GM10847 (cell line): ENCODE measurements around the gene IFI35.

Experiments used
- POLR2A ChIP-seq: IDR thresholded peaks from 2 replicates; pipeline ENCODE4 v1.6.1; 2011; ENCODE audit not compliant: insufficient read length; ENCODE audit errors: extremely low read depth

Gene IFI35

DNA sequence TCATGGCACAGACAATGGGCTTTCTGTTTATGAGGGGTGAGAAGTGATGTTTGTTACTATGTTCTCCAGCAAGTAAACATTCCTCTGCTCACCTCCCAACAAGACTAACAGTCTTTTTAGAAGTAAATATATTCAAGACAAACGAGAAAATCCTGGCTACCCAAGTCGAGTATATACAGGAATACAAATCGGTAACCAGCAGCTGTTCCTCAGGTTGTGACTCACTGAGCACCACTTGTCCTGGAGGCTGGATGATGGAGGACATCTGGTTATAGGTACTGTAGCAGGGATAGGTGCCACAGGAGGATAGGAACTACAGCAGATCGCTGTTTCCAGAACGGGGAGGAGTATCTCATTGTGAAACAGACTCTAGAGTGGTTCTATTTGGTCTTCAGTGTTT is 13.7 kb upstream of the IFI35 start:
- TF ChIP-seq POLR2A, result no peak

DNA sequence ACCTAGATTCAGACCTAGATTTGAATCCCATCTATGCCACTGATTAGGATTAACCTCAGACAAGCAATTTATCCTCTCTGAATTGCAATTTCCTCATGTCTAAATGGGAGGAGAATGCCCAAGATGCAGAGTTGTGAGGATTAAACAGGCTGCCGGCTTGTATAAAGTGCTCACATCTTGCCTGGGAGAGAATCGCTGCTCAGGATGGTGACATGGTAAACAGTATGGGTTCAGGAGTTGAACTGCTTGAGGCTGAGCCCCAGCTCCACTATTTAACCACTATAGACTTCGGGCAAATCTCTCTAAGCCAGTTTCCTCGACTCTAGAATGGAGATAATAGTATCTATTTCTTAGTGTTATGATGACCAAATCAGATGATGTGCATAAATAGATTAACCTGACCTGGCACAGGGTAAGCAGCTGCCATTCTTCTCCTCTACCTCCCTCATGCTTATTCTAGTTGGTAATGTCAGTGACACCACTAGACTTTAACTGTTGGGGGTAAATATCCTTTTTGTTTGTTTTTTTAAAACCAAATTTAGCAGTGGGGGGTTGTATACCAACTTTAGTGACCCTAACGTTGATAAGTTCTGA is 9.1 kb upstream of the IFI35 start:
- no peak for TF ChIP-seq POLR2A

DNA sequence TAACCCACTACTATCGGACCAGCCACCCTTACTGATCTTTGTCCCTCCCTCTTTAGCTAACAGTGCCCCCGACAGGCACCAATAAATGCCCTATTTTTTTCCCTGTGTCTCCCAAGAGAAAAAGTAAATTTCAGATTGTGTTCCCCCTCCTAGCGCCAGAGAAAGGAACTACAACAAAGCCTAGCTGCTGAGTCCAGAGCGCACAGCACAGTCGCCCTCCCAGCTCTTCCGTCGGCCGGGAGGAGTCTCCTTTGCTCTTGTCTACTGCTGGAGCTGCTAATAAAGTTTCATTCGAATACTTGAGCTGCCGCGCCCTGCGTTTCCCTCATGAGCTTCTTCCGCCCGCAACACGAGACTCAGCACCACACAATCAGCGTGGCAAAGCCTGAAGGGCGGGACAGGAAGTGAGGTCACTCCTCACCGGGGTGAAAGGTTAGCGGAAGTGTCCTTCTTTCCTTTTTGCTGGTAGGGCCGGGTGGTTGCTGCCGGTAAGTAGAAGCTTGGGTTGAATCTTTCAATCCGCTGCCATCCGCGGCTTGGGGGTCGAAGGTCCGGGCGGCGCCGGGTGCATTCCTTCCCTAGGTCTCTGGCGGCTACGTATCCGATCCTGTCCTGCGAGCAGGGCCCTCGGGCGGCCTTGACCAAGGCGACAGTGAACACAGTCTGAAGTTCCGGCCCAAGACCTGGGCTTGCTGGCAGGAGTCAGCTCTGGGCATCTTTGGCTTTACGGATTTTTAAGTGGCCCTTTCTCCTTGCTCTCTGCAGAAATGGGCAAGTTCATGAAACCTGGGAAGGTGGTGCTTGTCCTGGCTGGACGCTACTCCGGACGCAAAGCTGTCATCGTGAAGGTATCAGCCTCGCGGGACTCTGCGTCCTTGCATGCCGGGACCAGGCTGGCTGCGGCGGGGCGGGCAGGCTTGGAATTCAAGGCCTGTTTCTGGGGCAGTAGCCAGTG is 8.3 kb upstream of the IFI35 start, which contains the start of gene RPL27:
TSS of gene RPL27 (plus strand) at position 436 of the 955 bp plus-strand sequence. CDS start at position 768, 332 bp downstream.
- peak; percentile 57 for TF ChIP-seq POLR2A

DNA sequence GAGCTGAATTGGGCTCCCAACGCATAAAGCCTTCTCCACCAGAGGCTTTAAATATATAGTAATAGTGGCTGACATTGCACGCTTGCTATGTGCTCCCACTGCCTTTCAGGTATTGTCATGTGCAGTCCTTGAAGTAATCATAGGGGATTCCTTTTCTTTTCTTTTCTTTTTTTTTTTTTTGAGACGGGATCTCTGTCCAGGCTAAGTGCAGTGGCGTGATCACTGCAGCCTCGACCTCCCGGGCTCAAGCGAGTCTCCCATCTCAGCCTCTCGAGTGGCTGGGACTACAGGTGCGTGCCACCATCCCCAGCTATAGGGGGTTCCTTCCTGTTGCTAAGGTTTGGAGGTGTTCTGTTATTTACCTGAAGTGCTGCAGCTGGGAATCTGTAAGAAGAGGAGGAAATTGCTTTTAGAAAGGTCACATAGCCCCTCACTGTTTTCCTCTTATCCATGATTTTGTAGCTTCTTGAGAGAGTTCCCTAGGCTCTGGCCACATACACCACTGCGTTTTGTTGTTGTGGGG is 7.5 kb upstream of the IFI35 start:
- TF ChIP-seq POLR2A, result no peak

DNA sequence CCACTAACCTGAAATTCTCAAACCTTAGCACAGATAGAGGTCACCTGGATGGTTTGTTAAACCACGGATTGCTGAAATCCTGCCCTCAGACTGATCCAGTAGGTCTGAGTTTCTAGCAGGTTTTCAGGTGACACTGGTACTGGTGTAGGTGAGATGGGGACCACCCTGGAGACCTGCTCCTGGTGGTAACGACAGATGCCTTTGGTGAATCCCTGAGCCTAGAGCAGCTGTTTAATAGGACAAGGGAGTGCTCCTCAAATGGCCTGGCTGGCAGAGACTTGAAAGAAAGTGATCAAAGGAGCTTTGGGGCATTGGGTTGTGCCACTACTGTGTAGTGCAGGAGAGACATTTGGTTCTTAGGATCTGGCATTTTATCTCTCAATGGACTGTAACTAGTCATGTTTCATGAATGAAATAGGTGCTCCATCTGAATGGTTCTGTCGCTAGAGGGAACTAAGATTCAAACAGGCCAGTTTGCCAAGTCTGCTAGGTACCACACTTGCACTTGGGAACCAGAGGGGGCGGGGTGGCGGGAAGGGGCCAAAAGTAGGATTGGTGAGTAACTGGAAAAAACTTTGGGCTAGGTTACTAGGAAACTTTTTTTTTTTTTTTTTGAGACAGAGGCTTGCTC is 2.9 kb upstream of the IFI35 start:
- TF ChIP-seq POLR2A, result no peak

DNA sequence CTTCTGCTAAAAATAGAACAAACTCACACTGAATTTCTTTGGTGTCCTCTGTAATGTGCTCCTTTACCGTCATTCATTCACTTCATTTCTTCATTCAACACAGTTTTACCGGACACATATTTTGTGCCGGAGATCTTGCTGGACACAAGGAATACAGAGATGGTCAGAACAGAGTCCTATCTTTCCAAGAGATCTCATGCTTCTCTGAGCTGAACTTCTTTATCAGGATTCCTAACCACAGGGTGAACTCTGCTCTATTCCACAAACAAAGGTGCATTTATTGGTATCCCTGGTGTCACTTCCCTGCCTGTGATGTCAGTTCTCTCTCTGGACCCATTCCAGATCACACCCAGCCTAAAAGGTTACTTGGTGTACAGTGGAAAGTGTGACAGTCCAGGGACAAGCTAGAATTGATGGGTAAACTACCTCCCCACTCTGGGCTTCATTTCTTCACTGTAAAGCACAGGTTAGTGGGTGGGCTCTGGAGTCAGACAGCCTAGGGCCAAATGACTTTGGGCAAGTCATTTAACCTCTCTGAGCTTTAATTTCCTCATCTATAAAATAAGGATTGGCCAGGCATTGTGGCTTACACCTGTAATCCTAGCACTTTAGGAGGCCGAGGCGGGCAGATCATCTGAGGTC is 4.2 kb downstream of the IFI35 start:
- no peak for TF ChIP-seq POLR2A

DNA sequence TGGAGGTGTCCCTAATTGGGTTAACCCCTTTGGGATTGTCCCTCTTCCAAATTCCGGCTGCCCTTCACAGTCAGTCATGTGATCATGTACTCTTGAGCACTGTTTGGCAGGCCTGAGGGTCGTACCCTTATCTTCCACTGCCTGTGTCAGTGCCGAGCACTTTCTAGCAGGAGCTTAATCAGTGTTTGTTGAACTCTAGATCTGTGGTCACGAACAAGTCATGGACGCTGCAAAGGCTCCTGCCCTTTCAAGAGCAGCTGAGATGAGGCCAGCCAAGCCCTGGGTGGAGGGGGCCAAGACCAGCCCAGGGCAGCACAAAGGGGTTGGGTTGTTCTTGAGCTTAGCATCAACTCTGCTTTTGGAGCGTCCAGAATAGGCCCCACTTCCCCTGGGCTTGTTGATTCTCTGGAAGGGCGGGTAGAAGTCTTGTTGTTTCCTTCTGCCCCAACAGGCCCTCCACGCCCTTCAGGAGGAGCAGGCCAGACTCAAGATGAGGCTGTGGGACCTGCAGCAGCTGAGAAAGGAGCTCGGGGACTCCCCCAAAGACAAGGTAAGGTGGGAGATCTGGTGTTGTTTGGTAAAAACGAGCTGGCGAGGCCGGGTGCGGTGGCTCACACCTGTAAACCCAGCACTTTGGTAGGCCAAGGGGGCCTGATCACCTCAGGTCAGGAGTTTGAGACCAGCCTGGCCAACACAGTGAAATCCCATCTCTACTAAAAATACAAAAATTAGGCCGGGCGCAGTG is 5.3 kb downstream of the IFI35 start:
- no peak for TF ChIP-seq POLR2A

DNA sequence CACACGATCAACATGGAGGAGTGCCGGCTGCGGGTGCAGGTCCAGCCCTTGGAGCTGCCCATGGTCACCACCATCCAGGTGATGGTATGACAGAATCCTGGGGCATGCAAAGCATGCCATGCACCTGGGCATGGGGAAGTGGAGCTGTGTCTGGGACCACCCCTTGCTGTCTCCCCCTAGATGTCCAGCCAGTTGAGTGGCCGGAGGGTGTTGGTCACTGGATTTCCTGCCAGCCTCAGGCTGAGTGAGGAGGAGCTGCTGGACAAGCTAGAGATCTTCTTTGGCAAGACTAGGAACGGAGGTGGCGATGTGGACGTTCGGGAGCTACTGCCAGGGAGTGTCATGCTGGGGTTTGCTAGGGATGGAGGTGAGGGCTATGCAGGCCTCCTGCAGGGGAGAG is 6.7 kb downstream of the IFI35 start:
- TF ChIP-seq POLR2A, result no peak

DNA sequence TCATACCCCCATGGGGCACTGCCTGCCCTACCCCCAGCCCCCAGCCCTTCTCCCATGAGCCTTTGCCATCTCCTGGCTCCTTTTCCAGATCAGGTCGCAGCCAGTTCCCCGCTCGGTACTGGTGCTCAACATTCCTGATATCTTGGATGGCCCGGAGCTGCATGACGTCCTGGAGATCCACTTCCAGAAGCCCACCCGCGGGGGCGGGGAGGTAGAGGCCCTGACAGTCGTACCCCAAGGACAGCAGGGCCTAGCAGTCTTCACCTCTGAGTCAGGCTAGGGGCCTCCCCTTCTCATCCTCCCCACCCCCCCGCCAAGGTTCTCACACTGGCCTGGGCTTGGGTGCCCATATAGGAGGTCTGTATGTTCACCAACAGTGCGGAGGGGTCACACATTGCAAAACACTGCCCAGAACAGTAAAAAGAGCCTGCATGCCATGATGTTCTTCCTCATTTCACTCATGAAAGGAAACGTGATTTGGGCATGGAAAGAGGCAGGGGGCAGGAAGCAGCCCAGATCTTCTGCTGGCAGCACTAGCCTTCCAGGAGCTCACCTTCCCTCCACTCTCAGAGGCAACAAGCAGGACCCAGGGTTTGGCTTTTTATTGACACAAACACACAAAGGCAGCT is 7.5 kb downstream of the IFI35 start:
- TF ChIP-seq POLR2A, result no peak

DNA sequence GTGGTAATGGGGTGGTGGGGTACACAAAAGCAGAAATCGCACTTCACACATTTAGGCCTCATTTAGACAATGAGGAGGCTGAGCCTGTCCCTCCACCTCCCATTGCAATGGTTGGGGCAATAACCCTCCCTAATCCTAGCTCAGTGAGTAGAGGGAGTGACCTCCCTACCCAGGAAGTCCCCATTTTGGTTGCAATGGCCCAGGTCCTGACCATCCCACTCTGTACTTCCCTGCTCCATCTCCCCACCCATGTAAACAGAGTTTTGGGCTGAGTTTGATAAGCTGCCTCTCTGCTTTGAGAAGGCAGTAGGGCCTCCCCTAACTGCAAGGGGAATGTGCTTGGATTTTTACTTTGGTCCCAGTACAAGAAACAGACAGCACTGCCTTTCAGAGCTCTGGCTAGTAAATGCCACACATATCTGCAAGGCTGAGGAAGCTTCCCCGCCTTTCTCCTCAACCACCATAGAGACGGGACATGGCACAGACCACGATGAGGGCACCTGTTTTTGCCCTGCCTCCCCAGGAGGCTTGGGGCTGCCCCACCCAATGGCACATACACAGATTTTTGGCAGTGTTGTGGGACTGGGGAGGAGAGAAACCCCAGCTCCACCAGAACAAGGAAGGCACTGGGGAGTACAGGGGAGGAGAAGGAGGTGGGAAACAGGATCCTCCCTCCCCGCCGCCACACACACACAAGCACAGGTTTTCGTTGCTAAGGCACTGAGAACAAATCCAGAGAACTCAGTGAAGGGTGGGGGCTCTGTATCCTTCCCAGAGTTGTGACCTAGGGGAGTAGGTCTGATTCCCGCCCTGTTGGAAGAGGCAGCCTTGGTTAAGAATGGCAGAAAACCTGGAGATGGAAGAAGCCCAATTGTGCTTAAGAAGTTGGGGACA is 8.3 kb downstream of the IFI35 start:
- no peak for TF ChIP-seq POLR2A

DNA sequence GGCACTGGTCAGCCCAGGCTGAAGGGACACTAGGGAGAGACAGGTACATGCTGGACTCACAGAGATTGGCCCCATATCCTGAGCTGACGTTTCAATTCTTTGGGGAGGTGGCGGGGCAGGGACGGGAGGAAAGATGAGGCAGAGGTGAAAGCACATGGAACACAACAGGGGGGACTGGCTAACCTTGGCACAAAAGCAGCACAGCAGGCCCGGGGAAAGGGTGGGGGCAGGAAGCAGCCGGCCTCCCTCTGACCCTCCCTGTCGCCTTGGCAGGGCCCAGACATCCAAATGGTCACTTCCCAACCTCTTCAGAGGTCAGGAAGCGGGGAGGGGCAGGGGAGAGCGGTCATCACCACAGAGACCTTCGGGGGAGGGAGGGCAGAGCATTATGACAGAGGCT is 9.0 kb downstream of the IFI35 start:
- TF ChIP-seq POLR2A, result no peak

DNA sequence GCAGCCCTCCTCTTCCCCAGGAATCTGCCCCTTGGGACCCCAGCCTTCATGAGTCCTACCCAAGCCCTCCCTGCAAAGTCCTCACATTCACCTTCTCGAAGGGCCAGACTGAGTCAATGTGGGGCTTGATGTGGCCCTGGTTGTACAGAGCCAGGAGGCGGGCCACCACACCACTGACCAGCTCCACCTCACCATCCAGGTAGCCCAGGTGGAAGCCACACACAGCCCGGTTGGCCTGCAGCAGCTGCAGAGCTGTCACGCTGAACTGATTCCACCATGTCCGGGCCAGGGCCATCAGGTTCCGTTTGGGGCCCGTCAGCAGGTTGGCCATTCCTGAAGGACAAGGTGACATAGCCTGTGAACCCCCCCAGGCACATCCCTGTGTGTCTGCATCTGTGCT is 9.6 kb downstream of the IFI35 start:
- no peak for TF ChIP-seq POLR2A
